GM23338 (cell line): Measurements from ENCODE around the gene CCDC127.
"Not testable (repeated sequence)": the region's sequence is repeated elsewhere in the genome, so short reads cannot be mapped to it uniquely, and the experiment has no call there.

Experiments used
- CREB1 ChIP-seq: fragments of 250-450 bp; sonication (Bioruptor Pico); IDR thresholded peaks from 2 replicates; pipeline ENCODE4 v1.5.0; 2020; ENCODE audit warnings: low read depth, mild to moderate bottlenecking, moderate library complexity
- ETS1 ChIP-seq: IDR thresholded peaks from 2 replicates; pipeline ENCODE4 v1.6.1; 2016; ENCODE audit warnings: antibody characterized with exemption
- EZH2 ChIP-seq: fragments of 200-600 bp; sonication (generic); IDR thresholded peaks from one replicate; pipeline ENCODE4 v1.8.0; 2017; ENCODE audit warnings: antibody characterized with exemption, mild to moderate bottlenecking, low read depth; ENCODE audit not compliant: unreplicated experiment
- EZH2phosphoT487 ChIP-seq: fragments of 200-600 bp; sonication (generic); IDR thresholded peaks from one replicate; pipeline ENCODE4 v1.8.1; 2018; ENCODE audit warnings: antibody characterized with exemption; ENCODE audit not compliant: unreplicated experiment
- JUNB ChIP-seq: IDR thresholded peaks from one replicate; pipeline ENCODE4 v1.6.1; 2016; ENCODE audit warnings: antibody characterized with exemption; ENCODE audit not compliant: unreplicated experiment
- POLR2AphosphoS5 ChIP-seq: IDR thresholded peaks from 2 replicates; pipeline ENCODE4 v1.6.1; 2016; ENCODE audit warnings: antibody characterized with exemption, low read depth
- STAT1 ChIP-seq: IDR thresholded peaks from one replicate; pipeline ENCODE4 v1.6.1; 2016; ENCODE audit warnings: antibody characterized with exemption; ENCODE audit not compliant: unreplicated experiment
- ZNF114 ChIP-seq: fragments of 250-450 bp; sonication (Bioruptor Pico); IDR thresholded peaks from 2 replicates; pipeline ENCODE4 v1.5.0; 2020; ENCODE audit warnings: mild to moderate bottlenecking, moderate library complexity
- ZNF331 ChIP-seq: fragments of 250-450 bp; sonication (Bioruptor Pico); IDR thresholded peaks from 2 replicates; pipeline ENCODE4 v1.5.0; 2020; ENCODE audit warnings: low read depth, mild to moderate bottlenecking, moderate library complexity
- TF ChIP-seq, protein P1 (sequence below): IDR thresholded peaks from one replicate; pipeline ENCODE4 v1.6.1; 2018; ENCODE audit warnings: antibody characterized with exemption; ENCODE audit not compliant: unreplicated experiment
- TF ChIP-seq, protein P2 (sequence below), 2 experiments: fragments of 200-600 bp in 1 of 2; sonication (generic) in 1 of 2; conservative IDR thresholded peaks; 2 replicates each; pipeline versions ENCODE4 v1.5.1 to v1.6.1; 2016 to 2017; ENCODE audit warnings: antibody characterized with exemption in 2 of 2, low read depth in 2 of 2, mild to moderate bottlenecking in 2 of 2, moderate library complexity in 1 of 2
- TF ChIP-seq, protein P3 (sequence below): fragments of 250-450 bp; sonication (Bioruptor Pico); IDR thresholded peaks from 2 replicates; pipeline ENCODE4 v1.5.0; 2020; ENCODE audit warnings: mild to moderate bottlenecking, moderate library complexity

- TF ChIP-seq EZH2; ZNF331 (CRISPR knock-in tag); STAT1; EZH2phosphoT487; POLR2AphosphoS5; ZNF114 (CRISPR knock-in tag); ETS1; JUNB; CREB1 (CRISPR knock-in tag): not testable (repeated sequence)
- TF ChIP-seq, protein P1, sequence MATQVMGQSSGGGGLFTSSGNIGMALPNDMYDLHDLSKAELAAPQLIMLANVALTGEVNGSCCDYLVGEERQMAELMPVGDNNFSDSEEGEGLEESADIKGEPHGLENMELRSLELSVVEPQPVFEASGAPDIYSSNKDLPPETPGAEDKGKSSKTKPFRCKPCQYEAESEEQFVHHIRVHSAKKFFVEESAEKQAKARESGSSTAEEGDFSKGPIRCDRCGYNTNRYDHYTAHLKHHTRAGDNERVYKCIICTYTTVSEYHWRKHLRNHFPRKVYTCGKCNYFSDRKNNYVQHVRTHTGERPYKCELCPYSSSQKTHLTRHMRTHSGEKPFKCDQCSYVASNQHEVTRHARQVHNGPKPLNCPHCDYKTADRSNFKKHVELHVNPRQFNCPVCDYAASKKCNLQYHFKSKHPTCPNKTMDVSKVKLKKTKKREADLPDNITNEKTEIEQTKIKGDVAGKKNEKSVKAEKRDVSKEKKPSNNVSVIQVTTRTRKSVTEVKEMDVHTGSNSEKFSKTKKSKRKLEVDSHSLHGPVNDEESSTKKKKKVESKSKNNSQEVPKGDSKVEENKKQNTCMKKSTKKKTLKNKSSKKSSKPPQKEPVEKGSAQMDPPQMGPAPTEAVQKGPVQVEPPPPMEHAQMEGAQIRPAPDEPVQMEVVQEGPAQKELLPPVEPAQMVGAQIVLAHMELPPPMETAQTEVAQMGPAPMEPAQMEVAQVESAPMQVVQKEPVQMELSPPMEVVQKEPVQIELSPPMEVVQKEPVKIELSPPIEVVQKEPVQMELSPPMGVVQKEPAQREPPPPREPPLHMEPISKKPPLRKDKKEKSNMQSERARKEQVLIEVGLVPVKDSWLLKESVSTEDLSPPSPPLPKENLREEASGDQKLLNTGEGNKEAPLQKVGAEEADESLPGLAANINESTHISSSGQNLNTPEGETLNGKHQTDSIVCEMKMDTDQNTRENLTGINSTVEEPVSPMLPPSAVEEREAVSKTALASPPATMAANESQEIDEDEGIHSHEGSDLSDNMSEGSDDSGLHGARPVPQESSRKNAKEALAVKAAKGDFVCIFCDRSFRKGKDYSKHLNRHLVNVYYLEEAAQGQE, result not testable (repeated sequence)
- TF ChIP-seq, protein P2, sequence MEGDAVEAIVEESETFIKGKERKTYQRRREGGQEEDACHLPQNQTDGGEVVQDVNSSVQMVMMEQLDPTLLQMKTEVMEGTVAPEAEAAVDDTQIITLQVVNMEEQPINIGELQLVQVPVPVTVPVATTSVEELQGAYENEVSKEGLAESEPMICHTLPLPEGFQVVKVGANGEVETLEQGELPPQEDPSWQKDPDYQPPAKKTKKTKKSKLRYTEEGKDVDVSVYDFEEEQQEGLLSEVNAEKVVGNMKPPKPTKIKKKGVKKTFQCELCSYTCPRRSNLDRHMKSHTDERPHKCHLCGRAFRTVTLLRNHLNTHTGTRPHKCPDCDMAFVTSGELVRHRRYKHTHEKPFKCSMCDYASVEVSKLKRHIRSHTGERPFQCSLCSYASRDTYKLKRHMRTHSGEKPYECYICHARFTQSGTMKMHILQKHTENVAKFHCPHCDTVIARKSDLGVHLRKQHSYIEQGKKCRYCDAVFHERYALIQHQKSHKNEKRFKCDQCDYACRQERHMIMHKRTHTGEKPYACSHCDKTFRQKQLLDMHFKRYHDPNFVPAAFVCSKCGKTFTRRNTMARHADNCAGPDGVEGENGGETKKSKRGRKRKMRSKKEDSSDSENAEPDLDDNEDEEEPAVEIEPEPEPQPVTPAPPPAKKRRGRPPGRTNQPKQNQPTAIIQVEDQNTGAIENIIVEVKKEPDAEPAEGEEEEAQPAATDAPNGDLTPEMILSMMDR (conservative IDR thresholded peaks at IDR 0.05; ENCODE audit: low read depth in 2 of 2), result not testable (repeated sequence)
- TF ChIP-seq, protein P3, sequence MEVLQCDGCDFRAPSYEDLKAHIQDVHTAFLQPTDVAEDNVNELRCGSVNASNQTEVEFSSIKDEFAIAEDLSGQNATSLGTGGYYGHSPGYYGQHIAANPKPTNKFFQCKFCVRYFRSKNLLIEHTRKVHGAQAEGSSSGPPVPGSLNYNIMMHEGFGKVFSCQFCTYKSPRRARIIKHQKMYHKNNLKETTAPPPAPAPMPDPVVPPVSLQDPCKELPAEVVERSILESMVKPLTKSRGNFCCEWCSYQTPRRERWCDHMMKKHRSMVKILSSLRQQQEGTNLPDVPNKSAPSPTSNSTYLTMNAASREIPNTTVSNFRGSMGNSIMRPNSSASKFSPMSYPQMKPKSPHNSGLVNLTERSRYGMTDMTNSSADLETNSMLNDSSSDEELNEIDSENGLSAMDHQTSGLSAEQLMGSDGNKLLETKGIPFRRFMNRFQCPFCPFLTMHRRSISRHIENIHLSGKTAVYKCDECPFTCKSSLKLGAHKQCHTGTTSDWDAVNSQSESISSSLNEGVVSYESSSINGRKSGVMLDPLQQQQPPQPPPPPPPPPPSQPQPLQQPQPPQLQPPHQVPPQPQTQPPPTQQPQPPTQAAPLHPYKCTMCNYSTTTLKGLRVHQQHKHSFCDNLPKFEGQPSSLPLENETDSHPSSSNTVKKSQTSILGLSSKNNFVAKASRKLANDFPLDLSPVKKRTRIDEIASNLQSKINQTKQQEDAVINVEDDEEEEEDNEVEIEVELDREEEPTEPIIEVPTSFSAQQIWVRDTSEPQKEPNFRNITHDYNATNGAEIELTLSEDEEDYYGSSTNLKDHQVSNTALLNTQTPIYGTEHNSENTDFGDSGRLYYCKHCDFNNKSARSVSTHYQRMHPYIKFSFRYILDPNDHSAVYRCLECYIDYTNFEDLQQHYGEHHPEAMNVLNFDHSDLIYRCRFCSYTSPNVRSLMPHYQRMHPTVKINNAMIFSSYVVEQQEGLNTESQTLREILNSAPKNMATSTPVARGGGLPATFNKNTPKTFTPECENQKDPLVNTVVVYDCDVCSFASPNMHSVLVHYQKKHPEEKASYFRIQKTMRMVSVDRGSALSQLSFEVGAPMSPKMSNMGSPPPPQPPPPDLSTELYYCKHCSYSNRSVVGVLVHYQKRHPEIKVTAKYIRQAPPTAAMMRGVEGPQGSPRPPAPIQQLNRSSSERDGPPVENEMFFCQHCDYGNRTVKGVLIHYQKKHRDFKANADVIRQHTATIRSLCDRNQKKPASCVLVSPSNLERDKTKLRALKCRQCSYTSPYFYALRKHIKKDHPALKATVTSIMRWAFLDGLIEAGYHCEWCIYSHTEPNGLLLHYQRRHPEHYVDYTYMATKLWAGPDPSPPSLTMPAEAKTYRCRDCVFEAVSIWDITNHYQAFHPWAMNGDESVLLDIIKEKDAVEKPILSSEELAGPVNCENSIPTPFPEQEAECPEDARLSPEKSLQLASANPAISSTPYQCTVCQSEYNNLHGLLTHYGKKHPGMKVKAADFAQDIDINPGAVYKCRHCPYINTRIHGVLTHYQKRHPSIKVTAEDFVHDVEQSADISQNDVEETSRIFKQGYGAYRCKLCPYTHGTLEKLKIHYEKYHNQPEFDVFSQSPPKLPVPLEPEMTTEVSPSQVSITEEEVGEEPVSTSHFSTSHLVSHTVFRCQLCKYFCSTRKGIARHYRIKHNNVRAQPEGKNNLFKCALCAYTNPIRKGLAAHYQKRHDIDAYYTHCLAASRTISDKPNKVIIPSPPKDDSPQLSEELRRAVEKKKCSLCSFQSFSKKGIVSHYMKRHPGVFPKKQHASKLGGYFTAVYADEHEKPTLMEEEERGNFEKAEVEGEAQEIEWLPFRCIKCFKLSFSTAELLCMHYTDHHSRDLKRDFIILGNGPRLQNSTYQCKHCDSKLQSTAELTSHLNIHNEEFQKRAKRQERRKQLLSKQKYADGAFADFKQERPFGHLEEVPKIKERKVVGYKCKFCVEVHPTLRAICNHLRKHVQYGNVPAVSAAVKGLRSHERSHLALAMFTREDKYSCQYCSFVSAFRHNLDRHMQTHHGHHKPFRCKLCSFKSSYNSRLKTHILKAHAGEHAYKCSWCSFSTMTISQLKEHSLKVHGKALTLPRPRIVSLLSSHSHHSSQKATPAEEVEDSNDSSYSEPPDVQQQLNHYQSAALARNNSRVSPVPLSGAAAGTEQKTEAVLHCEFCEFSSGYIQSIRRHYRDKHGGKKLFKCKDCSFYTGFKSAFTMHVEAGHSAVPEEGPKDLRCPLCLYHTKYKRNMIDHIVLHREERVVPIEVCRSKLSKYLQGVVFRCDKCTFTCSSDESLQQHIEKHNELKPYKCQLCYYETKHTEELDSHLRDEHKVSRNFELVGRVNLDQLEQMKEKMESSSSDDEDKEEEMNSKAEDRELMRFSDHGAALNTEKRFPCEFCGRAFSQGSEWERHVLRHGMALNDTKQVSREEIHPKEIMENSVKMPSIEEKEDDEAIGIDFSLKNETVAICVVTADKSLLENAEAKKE (CRISPR knock-in tag), result not testable (repeated sequence)
Observed at GRCh38 chr5:164783-165182, 53.2 kb downstream of the CCDC127 start.
